ENCODE measurements around the gene PLAAT4.
A peak's percentile ranks its signal among the peaks of the same experiment; 100 is the strongest.
"Not testable (repeated sequence)": the region's sequence is repeated elsewhere in the genome, so short reads cannot be mapped to it uniquely, and the experiment has no call there.

Gene PLAAT4

GRCh38 chr11:63543711-63544110, 7.1 kb downstream of the PLAAT4 start:
- DNase-seq (ENCODE audit: low read depth): no peak

GRCh38 chr11:63547061-63547460, 10.5 kb downstream of the PLAAT4 start:
- no peak for DNase-seq (ENCODE audit: low read depth)

- peak; percentile 83 for DNase-seq (ENCODE audit: low read depth)
These were observed 11.6 kb downstream of the PLAAT4 start for GRCh38 chr11:63548178-63548577.

- no peak for DNase-seq (ENCODE audit: low read depth)
These were observed 12.8 kb downstream of the PLAAT4 start for GRCh38 chr11:63549411-63549810.

- not testable (repeated sequence) for DNase-seq (ENCODE audit: low read depth)
These were observed 13.6 kb downstream of the PLAAT4 start for GRCh38 chr11:63550156-63550700.

- DNase-seq (ENCODE audit: low read depth): no peak
These were observed 14.7 kb downstream of the PLAAT4 start for GRCh38 chr11:63551091-63551888.

GRCh38 chr11:63551889-63552266, 15.3 kb downstream of the PLAAT4 start:
- DNase-seq (ENCODE audit: low read depth): no peak

GRCh38 chr11:63552921-63553320, 16.3 kb downstream of the PLAAT4 start:
- no peak for DNase-seq (ENCODE audit: low read depth)

GRCh38 chr11:63553759-63554158, 17.2 kb downstream of the PLAAT4 start:
- DNase-seq (ENCODE audit: low read depth): peak; percentile 65

- no peak for DNase-seq (ENCODE audit: low read depth)
These were observed 18.2 kb downstream of the PLAAT4 start for GRCh38 chr11:63554877-63555223.

GRCh38 chr11:63556404-63557013, 19.9 kb downstream of the PLAAT4 start:
- DNase-seq (ENCODE audit: low read depth): no peak

GRCh38 chr11:63557570-63557969, 21.0 kb downstream of the PLAAT4 start:
- no peak for DNase-seq (ENCODE audit: low read depth)

- DNase-seq (ENCODE audit: low read depth): no peak
These were observed 22.0 kb downstream of the PLAAT4 start for GRCh38 chr11:63558459-63559157.

- no peak for DNase-seq (ENCODE audit: low read depth)
These were observed 24.0 kb downstream of the PLAAT4 start for GRCh38 chr11:63560506-63561180.

GRCh38 chr11:63563201-63564055, 26.8 kb downstream of the PLAAT4 start, which contains the start of gene PLAAT2:
PLAAT2 (minus strand) TSS chr11:63563379; CDS start chr11:63563324, 55 bp downstream.
- no peak for DNase-seq (ENCODE audit: low read depth)

GRCh38 chr11:63564056-63564774, 27.6 kb downstream of the PLAAT4 start:
- DNase-seq (ENCODE audit: low read depth): no peak

- no peak for DNase-seq (ENCODE audit: low read depth)
These were observed 28.3 kb downstream of the PLAAT4 start for GRCh38 chr11:63564784-63565350.

GRCh38 chr11:63567044-63567840, 30.6 kb downstream of the PLAAT4 start:
- DNase-seq (ENCODE audit: low read depth): peak; percentile 97

GRCh38 chr11:63569570-63569969, 33.0 kb downstream of the PLAAT4 start:
- no peak for DNase-seq (ENCODE audit: low read depth)
